Gastroesophageal sphincter (tissue), 3 donors: ENCODE measurements around the gene TWIST2.

Source experiments
- POLR2A ChIP-seq, 2 donors: fragments of 450-650 bp; IDR thresholded peaks; one replicate each; pipeline ENCODE4 v1.6.1; 2017; ENCODE audit warnings: antibody characterized with exemption in 2 of 2, mild to moderate bottlenecking in 2 of 2, moderate library complexity in 1 of 2
- TF ChIP-seq, protein P1 (sequence below), 4 experiments: fragments of 200-600 bp in 2 of 4; fragments of 450-650 bp in 2 of 4; sonication (generic) in 1 of 4; IDR thresholded peaks; one replicate each; pipeline ENCODE4 v1.5.1; 2017 to 2019; ENCODE audit warnings: antibody characterized with exemption in 4 of 4, mild to moderate bottlenecking in 2 of 4, moderate library complexity in 2 of 4

DNA sequence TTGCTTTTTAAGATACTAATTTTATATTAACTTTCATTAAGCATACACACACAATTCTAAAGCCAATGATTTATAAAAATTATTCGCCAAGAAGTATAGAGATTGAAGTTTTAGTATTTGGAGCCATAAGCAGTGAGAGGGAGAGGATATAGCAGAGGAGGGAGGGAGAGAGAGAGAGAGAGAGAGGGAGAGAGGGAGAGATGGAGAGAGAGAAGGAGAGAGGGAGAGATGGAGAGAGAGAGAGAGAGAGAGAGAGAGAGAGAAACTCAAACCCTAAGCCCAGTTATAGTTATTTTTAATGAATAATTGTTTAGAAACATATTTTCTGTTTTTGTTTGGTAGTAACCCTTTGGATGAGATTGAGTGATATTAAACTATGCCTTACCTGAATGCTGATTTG is 5.3 kb downstream of the TWIST2 start:
- no peak for TF ChIP-seq POLR2A (IDR thresholded peaks at IDR 0.05)
- TF ChIP-seq, protein P1, sequence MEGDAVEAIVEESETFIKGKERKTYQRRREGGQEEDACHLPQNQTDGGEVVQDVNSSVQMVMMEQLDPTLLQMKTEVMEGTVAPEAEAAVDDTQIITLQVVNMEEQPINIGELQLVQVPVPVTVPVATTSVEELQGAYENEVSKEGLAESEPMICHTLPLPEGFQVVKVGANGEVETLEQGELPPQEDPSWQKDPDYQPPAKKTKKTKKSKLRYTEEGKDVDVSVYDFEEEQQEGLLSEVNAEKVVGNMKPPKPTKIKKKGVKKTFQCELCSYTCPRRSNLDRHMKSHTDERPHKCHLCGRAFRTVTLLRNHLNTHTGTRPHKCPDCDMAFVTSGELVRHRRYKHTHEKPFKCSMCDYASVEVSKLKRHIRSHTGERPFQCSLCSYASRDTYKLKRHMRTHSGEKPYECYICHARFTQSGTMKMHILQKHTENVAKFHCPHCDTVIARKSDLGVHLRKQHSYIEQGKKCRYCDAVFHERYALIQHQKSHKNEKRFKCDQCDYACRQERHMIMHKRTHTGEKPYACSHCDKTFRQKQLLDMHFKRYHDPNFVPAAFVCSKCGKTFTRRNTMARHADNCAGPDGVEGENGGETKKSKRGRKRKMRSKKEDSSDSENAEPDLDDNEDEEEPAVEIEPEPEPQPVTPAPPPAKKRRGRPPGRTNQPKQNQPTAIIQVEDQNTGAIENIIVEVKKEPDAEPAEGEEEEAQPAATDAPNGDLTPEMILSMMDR (IDR thresholded peaks at IDR 0.05) = no peak
